ENCODE data around the gene KARS1. TPM values are rescaled to one million over a fixed set of nuclear protein-coding genes. Genes with fewer than 3 reads are reported as not detected.

Gene KARS1
- total RNA-seq, 1 experiment from 2014 or later = 181 TPM

DNA sequence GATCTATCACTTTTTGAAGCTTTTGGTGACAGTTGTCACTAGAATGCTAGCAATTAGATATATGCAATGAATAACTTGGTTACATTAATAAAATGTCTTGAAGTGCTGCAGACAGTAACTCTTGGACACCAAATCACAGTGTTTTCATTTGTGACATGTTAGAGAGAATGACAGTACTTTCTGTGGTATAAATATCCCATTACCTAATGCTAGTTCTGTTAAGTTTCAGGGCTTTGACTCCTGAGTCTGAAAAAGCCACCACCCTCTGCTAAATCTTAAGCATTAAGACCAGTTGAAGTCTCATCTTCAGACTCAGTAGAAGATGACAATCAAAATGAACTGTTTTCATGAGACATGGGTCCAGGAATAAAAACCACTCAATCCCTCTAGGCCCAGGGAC lies 39.9 kb upstream of the KARS1 start:
- Histone ChIP-seq H2AFZ (ENCODE audit: low read length) (no peak overlapping the region), H2BK120ac (ENCODE audit: low read depth, low read length, poor library complexity, severe bottlenecking) (no peak overlapping the region), H3K23ac (ENCODE audit: insufficient read length, low read depth, low read length) (no peak overlapping the region), H3K27me3 (ENCODE audit: insufficient read depth, low read length) (no peaks in the 10 kb centered on the region), H3K18ac (ENCODE audit: insufficient read length, low read depth, low read length) (no peak overlapping the region), H4K91ac (ENCODE audit: insufficient read length, low read depth, low read length) (no peak overlapping the region), H4K20me1 (ENCODE audit: control insufficient read depth, insufficient read depth, insufficient read length) (no peaks in the 10 kb centered on the region), H2BK15ac (ENCODE audit: low read depth, low read length) (no peak overlapping the region), H3T11ph (ENCODE audit: low read length) (no peak overlapping the region), H3K27ac (ENCODE audit: insufficient read length, low read depth, low read length) (no peak overlapping the region), H4K5ac (ENCODE audit: insufficient read length, low read depth, low read length) (no peak overlapping the region), H2BK5ac (ENCODE audit: insufficient read length, low read length) (no peak overlapping the region), H4K8ac (replicated peaks; ENCODE audit: insufficient read length, low read depth, low read length) (no peak overlapping the region), H2BK12ac (ENCODE audit: insufficient read length, low read depth, low read length) (no peak overlapping the region), H3K9me3 (ENCODE audit: control insufficient read depth, low read depth, low read length) (peaks cover 28% of the 10 kb centered on the region), H3K56ac (ENCODE audit: insufficient read length, low read depth, low read length) (no peak overlapping the region), H3K4me1 (ENCODE audit: insufficient read depth, low read length) (no peaks in the 10 kb centered on the region), H3K23me2 (ENCODE audit: insufficient read length, low read depth, low read length, poor library complexity, severe bottlenecking) (no peaks in the 10 kb centered on the region), H3K79me1 (ENCODE audit: insufficient read depth, low read depth, low read length, poor library complexity, severe bottlenecking) (no peaks in the 10 kb centered on the region), H3K14ac (ENCODE audit: insufficient read depth, low read length) (no peak overlapping the region), H3K4ac (ENCODE audit: low read depth, low read length) (no peak overlapping the region), H3K79me2 (ENCODE audit: insufficient read depth, low read length) (no peaks in the 10 kb centered on the region), H2AK5ac (ENCODE audit: insufficient read length, low read length) (no peak overlapping the region), H3K4me2 (ENCODE audit: insufficient read depth, insufficient read length, low read length) (no peak overlapping the region), H2BK20ac (ENCODE audit: low read depth, low read length, poor library complexity, severe bottlenecking) (no peak overlapping the region), H3K9ac (ENCODE audit: extremely low read depth, insufficient read length, low read length) (no peak overlapping the region)
- Mint-ChIP-seq H3K27me3 (ENCODE audit: low read depth) (peaks cover 4% of the 10 kb centered on the region), H3K4me3 (no peak overlapping the region), H3K36me3 (ENCODE audit: insufficient read depth in 1 of 3, low read depth in 3 of 3) (peaks cover 23 to 34% (median 32%) of the 10 kb centered on the region in 3 experiments), H3K27ac (no peak overlapping the region), H3K9me3 (peaks cover 48 to 53% of the 10 kb centered on the region in 2 experiments), H3K4me1 (0 out of 4 replicates have a peak, but pooled peaks cover 0 to 2% of the 10 kb centered on the region in 2 experiments)
- no peak for DNase-seq
- TF ChIP-seq, protein P1, sequence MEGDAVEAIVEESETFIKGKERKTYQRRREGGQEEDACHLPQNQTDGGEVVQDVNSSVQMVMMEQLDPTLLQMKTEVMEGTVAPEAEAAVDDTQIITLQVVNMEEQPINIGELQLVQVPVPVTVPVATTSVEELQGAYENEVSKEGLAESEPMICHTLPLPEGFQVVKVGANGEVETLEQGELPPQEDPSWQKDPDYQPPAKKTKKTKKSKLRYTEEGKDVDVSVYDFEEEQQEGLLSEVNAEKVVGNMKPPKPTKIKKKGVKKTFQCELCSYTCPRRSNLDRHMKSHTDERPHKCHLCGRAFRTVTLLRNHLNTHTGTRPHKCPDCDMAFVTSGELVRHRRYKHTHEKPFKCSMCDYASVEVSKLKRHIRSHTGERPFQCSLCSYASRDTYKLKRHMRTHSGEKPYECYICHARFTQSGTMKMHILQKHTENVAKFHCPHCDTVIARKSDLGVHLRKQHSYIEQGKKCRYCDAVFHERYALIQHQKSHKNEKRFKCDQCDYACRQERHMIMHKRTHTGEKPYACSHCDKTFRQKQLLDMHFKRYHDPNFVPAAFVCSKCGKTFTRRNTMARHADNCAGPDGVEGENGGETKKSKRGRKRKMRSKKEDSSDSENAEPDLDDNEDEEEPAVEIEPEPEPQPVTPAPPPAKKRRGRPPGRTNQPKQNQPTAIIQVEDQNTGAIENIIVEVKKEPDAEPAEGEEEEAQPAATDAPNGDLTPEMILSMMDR (conservative IDR thresholded peaks at IDR 0.05) = no peak

All from H9 (cell line).